HUES48 (cell line): ENCODE results near the gene HOMER1.
"Not testable (repeated sequence)": the region's sequence is repeated elsewhere in the genome, so short reads cannot be mapped to it uniquely, and the experiment has no call there.

Source experiments
- H3K27ac ChIP-seq: one replicate; pipeline ENCODE4 v1.7.0; 2013; ENCODE audit warnings: low read depth, low read length, inconsistent platforms
- H3K27me3 ChIP-seq: 2 replicates; pipeline ENCODE4 v1.6.1; 2013; ENCODE audit warnings: mild to moderate bottlenecking, low read length; ENCODE audit not compliant: control insufficient read depth, insufficient read depth
- H3K36me3 ChIP-seq: 2 replicates; pipeline ENCODE4 v1.6.1; 2013; ENCODE audit warnings: low read length; ENCODE audit not compliant: control insufficient read depth, insufficient read depth
- H3K4me1 ChIP-seq: 2 replicates; pipeline ENCODE4 v1.6.1; 2013; ENCODE audit warnings: mild to moderate bottlenecking, low read length; ENCODE audit not compliant: control insufficient read depth, insufficient read depth
- H3K4me3 ChIP-seq: 2 replicates; pipeline ENCODE4 v1.5.1; 2013; ENCODE audit warnings: mild to moderate bottlenecking, low read depth, low read length
- H3K9ac ChIP-seq: 2 replicates; pipeline ENCODE4 v1.6.1; 2013; ENCODE audit warnings: mild to moderate bottlenecking, low read depth, low read length, moderate library complexity
- H3K9me3 ChIP-seq: 2 replicates; pipeline ENCODE4 v1.6.1; 2013; ENCODE audit warnings: low read length; ENCODE audit not compliant: control insufficient read depth, insufficient read depth

Gene HOMER1

DNA sequence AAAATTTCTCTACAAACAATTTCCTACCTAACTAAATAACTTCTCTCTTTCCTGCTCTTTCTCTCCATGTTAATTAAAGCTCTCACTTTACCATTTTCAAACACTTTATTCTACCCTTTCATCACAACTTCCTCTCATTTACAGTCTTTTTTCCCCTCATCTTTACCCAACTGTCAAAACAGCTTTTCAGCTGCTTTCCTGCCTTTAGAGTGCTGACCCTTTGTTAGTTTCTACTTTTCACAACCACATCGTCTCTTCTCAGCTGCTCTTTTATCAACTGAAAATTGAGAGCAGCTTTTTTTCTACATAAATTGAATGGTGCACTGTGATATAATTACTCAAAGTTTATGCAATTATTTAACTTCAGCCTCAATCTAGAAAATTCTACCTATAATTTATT is 3.1 kb upstream of the HOMER1 start:
- no peak overlapping the region for H3K27ac ChIP-seq
- H3K9ac ChIP-seq: no peak overlapping the region

GRCh38 chr5:79516331-79516730 is 2.4 kb upstream of the HOMER1 start:
- peaks cover 23% of the 10 kb centered on the region for H3K4me1 ChIP-seq
- H3K9ac ChIP-seq, H3K27me3 ChIP-seq, H3K9me3 ChIP-seq, H3K4me3 ChIP-seq, H3K36me3 ChIP-seq, H3K27ac ChIP-seq: not testable (repeated sequence)

More for the DNA sequence above, 3.1 kb upstream of the HOMER1 start:
- no peaks in the 10 kb centered on the region for H3K9me3 ChIP-seq
- H3K36me3 ChIP-seq: no peaks in the 10 kb centered on the region
- peaks cover 23% of the 10 kb centered on the region for H3K4me1 ChIP-seq
- no peaks in the 10 kb centered on the region for H3K27me3 ChIP-seq
- H3K4me3 ChIP-seq: no peak overlapping the region

DNA sequence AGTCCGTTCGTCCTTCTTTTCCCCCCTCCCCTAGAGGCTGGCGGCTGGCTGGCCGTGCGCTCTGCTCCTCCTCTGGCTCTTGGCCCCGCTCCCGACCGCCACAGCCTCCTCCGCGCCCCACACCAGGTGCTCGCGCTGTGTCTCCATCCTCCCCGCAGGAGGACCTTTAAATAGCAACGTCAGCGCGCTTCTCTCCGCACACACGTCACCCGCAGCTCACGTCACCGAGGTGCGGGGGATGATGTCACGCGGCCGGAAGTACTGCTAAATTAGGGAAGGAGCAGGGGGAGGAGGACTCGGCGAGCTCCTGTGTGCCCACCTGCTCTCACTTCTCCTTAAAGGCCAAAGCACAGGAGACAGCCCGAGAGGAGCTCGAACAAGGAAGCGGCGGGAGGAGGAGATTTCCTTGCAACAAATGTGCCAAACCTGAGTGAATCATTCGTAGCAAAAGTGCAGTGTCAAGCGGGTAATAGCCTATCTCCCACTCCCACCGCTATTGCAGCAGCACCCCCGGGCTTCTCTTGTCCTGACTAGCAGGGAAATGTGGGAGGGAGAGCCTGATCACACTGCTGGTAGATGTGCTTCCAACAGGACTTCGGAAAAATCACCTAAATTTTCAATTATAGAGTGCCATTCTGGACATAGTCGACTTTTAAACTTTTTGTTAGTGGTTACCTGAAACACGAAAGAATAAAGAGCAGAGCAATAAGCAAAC is 614 bp upstream of the HOMER1 start:
- H3K27ac ChIP-seq: peak overlapping the region; percentile 98
- H3K36me3 ChIP-seq: no peaks in the 10 kb centered on the region
- H3K4me3 ChIP-seq: peak overlapping the region; percentile 86
- peak overlapping the region; percentile 91 for H3K9ac ChIP-seq
- no peaks in the 10 kb centered on the region for H3K9me3 ChIP-seq
- H3K27me3 ChIP-seq: no peaks in the 10 kb centered on the region
- peaks cover 38% of the 10 kb centered on the region for H3K4me1 ChIP-seq

DNA sequence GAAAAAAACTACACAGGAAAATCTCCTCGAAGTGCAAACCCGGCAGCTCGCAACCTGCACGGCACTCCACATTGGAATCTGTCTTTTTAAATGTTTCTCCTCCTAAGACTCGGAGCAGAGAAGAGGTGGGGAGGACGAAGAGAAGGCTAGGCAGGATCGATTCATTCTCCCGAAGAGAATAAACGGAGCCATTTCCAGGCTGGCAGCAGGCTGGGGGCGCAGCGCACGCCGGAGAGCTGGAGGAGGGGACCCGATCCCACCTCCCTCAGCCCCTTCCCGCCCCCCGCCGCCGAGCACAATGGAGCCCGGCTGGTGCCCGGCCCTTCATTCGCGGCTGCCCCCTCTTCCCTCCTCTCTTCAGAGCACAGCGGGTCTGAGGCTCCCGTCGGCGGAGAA is 628 bp downstream of the HOMER1 start:
- peaks cover 43% of the 10 kb centered on the region for H3K4me1 ChIP-seq
- H3K27ac ChIP-seq: peak overlapping the region; percentile 98
- no peaks in the 10 kb centered on the region for H3K36me3 ChIP-seq
- peak overlapping the region; percentile 86 for H3K4me3 ChIP-seq
- H3K27me3 ChIP-seq: no peaks in the 10 kb centered on the region
- H3K9me3 ChIP-seq: no peaks in the 10 kb centered on the region
- H3K9ac ChIP-seq: peak overlapping the region; percentile 91

DNA sequence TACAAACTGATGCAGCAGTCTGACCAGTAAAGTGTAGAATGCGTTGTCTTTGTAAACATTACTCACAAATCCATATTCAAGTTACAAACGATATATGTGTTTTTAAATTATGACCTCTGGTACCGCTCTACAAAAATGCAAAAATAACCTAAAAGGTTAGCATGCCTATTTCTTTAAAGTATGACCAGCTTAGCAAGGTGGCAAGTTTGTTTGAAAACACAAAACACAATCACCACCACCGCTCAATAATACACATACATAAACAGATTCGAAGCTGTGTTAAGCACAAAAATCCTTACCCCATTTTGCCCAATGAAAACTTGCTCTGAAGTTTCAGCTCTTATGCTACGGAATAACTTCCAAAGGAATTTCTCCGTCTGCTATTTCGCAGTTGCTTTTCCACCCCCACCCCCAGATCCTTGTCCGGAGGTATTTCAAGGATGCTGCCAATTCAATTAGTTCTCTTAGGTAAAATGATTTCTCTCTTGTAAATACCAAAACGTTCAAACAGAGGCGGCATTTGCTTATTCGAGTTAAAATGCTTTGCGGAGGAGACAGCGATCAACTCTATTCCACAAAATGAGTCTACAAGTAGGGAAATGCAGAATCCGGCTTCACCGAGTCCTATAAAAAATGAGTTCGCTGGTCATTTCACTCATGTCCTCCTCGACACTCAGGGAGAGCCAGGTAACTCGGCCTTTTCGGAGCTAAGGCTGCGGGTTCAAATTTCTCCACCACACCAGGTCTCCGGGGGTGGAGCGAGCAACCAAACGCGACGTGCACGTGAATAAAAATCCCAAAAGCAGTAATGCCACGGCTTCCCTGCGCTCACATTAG is 1.2 kb downstream of the HOMER1 start:
- Histone ChIP-seq H3K9ac (peak overlapping the region; percentile 80), H3K4me3 (peak overlapping the region; percentile 86), H3K4me1 (peaks cover 46% of the 10 kb centered on the region), H3K36me3 (no peaks in the 10 kb centered on the region), H3K27ac (peak overlapping the region; percentile 98), H3K9me3 (no peaks in the 10 kb centered on the region), H3K27me3 (no peaks in the 10 kb centered on the region)

- Histone ChIP-seq H3K36me3 (no peaks in the 10 kb centered on the region), H3K9ac (peak overlapping the region; percentile 80; the same call in 1 of the 2 replicates), H3K27me3 (no peaks in the 10 kb centered on the region), H3K4me1 (peaks cover 43% of the 10 kb centered on the region), H3K9me3 (no peaks in the 10 kb centered on the region), H3K27ac (no peak overlapping the region), H3K4me3 (peak overlapping the region; percentile 86)
These were observed 1.9 kb downstream of the HOMER1 start for GRCh38 chr5:79512049-79512448.

- no peak overlapping the region for H3K9ac ChIP-seq
These were observed 3.3 kb downstream of the HOMER1 start for GRCh38 chr5:79510638-79511037.

GRCh38 chr5:79509244-79509885 is 4.6 kb downstream of the HOMER1 start:
- no peaks in the 10 kb centered on the region for H3K27me3 ChIP-seq
- H3K4me1 ChIP-seq: peaks cover 45% of the 10 kb centered on the region

More at GRCh38 chr5:79510638-79511037, 3.3 kb downstream of the HOMER1 start:
- no peak overlapping the region for H3K27ac ChIP-seq
- no peaks in the 10 kb centered on the region for H3K27me3 ChIP-seq
- peak overlapping the region; percentile 86 for H3K4me3 ChIP-seq
- H3K4me1 ChIP-seq: peaks cover 41% of the 10 kb centered on the region
- H3K36me3 ChIP-seq: no peaks in the 10 kb centered on the region
- H3K9me3 ChIP-seq: no peaks in the 10 kb centered on the region

DNA sequence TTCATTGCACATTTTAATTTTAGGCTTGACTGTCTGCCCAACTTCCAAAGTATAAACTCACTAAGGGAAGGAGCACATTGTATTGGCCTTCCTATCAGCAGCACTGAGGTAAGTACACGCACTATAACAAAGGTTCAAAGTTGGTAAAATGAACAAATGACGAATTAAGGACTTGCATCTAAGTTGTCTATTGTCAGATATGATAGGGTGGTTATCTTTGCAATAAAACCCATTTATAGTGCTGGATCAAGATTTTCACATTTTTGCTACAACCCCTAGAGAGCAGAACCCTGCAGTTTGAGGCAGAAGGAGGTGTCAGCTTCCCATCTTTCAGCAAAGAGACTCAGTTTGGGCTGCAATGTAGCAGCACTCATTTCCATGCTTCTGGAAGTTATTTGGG is 5.1 kb downstream of the HOMER1 start:
- Histone ChIP-seq H3K4me1 (peaks cover 51% of the 10 kb centered on the region), H3K9me3 (no peaks in the 10 kb centered on the region), H3K36me3 (no peaks in the 10 kb centered on the region), H3K27ac (no peak overlapping the region), H3K9ac (no peak overlapping the region), H3K27me3 (no peaks in the 10 kb centered on the region), H3K4me3 (peak overlapping the region; percentile 24; the same call in 1 of the 2 replicates)

More at GRCh38 chr5:79509244-79509885, 4.6 kb downstream of the HOMER1 start:
- Histone ChIP-seq H3K36me3 (no peaks in the 10 kb centered on the region), H3K27ac (no peak overlapping the region), H3K9ac (no peak overlapping the region), H3K4me3 (0 out of 2 replicates have a peak overlapping the region, but pooled peaks have one; percentile 24), H3K9me3 (no peaks in the 10 kb centered on the region)

DNA sequence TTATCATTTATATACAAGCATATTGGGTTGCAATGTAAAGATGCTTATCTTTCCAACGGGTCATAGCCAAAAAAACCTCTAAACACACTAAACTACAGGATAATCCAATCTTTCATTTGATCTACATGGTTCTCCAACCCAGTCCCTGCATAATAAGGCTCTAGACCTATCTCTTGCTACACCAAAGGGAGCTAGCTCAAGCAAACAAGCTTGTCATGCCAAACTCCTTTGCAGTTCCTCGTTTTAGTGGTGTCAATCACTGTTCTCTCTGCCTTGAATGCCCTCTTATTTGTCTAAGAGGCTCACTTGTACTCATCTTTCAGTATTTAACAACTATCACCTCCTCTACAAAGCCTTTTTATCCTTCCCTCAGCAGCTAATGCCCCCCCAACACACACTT is 5.6 kb downstream of the HOMER1 start:
- Histone ChIP-seq H3K27ac (no peak overlapping the region), H3K9me3 (no peaks in the 10 kb centered on the region), H3K9ac (no peak overlapping the region), H3K36me3 (no peaks in the 10 kb centered on the region), H3K4me3 (peak overlapping the region; percentile 24; the same call in 1 of the 2 replicates), H3K27me3 (no peaks in the 10 kb centered on the region), H3K4me1 (peaks cover 54% of the 10 kb centered on the region)
